ENCODE results near the gene CTTN. TPM values are rescaled to one million over a fixed set of nuclear protein-coding genes. Genes with fewer than 3 reads are reported as not detected.

CTTN gene
- total and polyA plus RNA-seq, 10 of the 15 experiments (the other 5 are each of a cell fraction or from before 2014, with no cell fraction given): 1.1 to 37.8 (median 11.8) TPM

- Histone ChIP-seq H3K79me2 (ENCODE audit: control insufficient read depth, insufficient read depth, low read length) (no peaks in the 10 kb centered on the region), H2AFZ (ENCODE audit: control insufficient read depth, low read depth, low read length) (no peak overlapping the region), H3K4me3 (no peak overlapping the region), H3K9ac (ENCODE audit: control insufficient read depth, insufficient read depth, low read length) (no peak overlapping the region), H3K4me1 (ENCODE audit: control insufficient read depth, insufficient read depth, low read length) (no peaks in the 10 kb centered on the region), H3K4me2 (ENCODE audit: control insufficient read depth, insufficient read depth) (no peak overlapping the region), H4K20me1 (ENCODE audit: control insufficient read depth, insufficient read depth) (no peaks in the 10 kb centered on the region), H3K36me3 (ENCODE audit: control insufficient read depth in 2 of 2, insufficient read depth in 2 of 2, low read length in 1 of 2) (no peaks in the 10 kb centered on the region), H3K27ac (ENCODE audit: control insufficient read depth, insufficient read depth) (no peak overlapping the region), H3K9me3 (replicated peaks; ENCODE audit: control insufficient read depth, insufficient read depth, low read length) (no peaks in the 10 kb centered on the region), H3K27me3 (replicated peaks in 1 of 2; ENCODE audit: control insufficient read depth in 2 of 2, insufficient read depth in 2 of 2, low read length in 1 of 2) (no peaks in the 10 kb centered on the region; a peak in 1 of 4 replicates)
- ChIA-PET POLR2A (no interaction called here), RAD21 (ENCODE audit: unreplicated experiment) (no interaction called here), CTCF (interaction anchor here (1.1 to 1.2 kb wide), 2 partner anchors 9 to 280 kb away, joined by 3 read pairs; no protein-coding TSS in a partner anchor), SMC1A (ENCODE audit: uncharacterized antibody, unreplicated experiment) (no interaction called here)
- intact Hi-C loops (cut with micrococcal nuclease; ENCODE audit: unreplicated experiment): no loop called here
- in situ Hi-C loops (cut with MboI): no loop called here
- no TSS peak for BruUV-seq (replicated peaks)
- WGBS (ENCODE audit: insufficient coverage, insufficient replicate concordance, low lambda C conversion rate, missing lambda C conversion rate): 49% methylated on average over 6 of the region's 6 CpGs
- ATAC-seq: no peak
- no peak for DNase-seq (ENCODE audit: low read depth, low spot score)
- no peak for FAIRE-seq
- no peak for TF ChIP-seq PBX3 (IDR thresholded peaks at IDR 0.05; ENCODE audit: insufficient replicate concordance, low read depth, low read length)
- TF ChIP-seq, protein P1, sequence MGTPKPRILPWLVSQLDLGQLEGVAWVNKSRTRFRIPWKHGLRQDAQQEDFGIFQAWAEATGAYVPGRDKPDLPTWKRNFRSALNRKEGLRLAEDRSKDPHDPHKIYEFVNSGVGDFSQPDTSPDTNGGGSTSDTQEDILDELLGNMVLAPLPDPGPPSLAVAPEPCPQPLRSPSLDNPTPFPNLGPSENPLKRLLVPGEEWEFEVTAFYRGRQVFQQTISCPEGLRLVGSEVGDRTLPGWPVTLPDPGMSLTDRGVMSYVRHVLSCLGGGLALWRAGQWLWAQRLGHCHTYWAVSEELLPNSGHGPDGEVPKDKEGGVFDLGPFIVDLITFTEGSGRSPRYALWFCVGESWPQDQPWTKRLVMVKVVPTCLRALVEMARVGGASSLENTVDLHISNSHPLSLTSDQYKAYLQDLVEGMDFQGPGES (IDR thresholded peaks at IDR 0.05): no peak
- no peak for TF ChIP-seq NR2C2 (IDR thresholded peaks at IDR 0.05; ENCODE audit: borderline replicate concordance, control insufficient read depth, insufficient read length, low read depth)
- TF ChIP-seq TCF7 (IDR thresholded peaks at IDR 0.05; ENCODE audit: borderline replicate concordance): no peak
- TF ChIP-seq, protein P2, sequence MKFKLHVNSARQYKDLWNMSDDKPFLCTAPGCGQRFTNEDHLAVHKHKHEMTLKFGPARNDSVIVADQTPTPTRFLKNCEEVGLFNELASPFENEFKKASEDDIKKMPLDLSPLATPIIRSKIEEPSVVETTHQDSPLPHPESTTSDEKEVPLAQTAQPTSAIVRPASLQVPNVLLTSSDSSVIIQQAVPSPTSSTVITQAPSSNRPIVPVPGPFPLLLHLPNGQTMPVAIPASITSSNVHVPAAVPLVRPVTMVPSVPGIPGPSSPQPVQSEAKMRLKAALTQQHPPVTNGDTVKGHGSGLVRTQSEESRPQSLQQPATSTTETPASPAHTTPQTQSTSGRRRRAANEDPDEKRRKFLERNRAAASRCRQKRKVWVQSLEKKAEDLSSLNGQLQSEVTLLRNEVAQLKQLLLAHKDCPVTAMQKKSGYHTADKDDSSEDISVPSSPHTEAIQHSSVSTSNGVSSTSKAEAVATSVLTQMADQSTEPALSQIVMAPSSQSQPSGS (IDR thresholded peaks at IDR 0.05; ENCODE audit: low read length): no peak
- TF ChIP-seq POU2F2 (IDR thresholded peaks at IDR 0.05; ENCODE audit: borderline replicate concordance, low read depth, low read length): no peak
- TF ChIP-seq SUZ12 (IDR thresholded peaks at IDR 0.05; ENCODE audit: unreplicated experiment): no peak
- no peak for TF ChIP-seq NKRF (conservative IDR thresholded peaks at IDR 0.05)
- TF ChIP-seq BACH1 (IDR thresholded peaks at IDR 0.05; ENCODE audit: borderline replicate concordance): no peak
- TF ChIP-seq CEBPB (IDR thresholded peaks at IDR 0.05; ENCODE audit: borderline replicate concordance in 1 of 2, low read depth in 2 of 2, low read length in 2 of 2): no peak
- TF ChIP-seq, protein P3, sequence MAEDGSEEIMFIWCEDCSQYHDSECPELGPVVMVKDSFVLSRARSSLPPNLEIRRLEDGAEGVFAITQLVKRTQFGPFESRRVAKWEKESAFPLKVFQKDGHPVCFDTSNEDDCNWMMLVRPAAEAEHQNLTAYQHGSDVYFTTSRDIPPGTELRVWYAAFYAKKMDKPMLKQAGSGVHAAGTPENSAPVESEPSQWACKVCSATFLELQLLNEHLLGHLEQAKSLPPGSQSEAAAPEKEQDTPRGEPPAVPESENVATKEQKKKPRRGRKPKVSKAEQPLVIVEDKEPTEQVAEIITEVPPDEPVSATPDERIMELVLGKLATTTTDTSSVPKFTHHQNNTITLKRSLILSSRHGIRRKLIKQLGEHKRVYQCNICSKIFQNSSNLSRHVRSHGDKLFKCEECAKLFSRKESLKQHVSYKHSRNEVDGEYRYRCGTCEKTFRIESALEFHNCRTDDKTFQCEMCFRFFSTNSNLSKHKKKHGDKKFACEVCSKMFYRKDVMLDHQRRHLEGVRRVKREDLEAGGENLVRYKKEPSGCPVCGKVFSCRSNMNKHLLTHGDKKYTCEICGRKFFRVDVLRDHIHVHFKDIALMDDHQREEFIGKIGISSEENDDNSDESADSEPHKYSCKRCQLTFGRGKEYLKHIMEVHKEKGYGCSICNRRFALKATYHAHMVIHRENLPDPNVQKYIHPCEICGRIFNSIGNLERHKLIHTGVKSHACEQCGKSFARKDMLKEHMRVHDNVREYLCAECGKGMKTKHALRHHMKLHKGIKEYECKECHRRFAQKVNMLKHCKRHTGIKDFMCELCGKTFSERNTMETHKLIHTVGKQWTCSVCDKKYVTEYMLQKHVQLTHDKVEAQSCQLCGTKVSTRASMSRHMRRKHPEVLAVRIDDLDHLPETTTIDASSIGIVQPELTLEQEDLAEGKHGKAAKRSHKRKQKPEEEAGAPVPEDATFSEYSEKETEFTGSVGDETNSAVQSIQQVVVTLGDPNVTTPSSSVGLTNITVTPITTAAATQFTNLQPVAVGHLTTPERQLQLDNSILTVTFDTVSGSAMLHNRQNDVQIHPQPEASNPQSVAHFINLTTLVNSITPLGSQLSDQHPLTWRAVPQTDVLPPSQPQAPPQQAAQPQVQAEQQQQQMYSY (CRISPR knock-in tag; IDR thresholded peaks at IDR 0.05): no peak
- TF ChIP-seq FOXM1 (IDR thresholded peaks at IDR 0.05; ENCODE audit: low read depth, low read length): no peak
- TF ChIP-seq WRNIP1 (IDR thresholded peaks at IDR 0.05; ENCODE audit: borderline replicate concordance, low read depth, low read length): no peak
- no peak for TF ChIP-seq SIX5 (IDR thresholded peaks at IDR 0.05; ENCODE audit: low read depth, low read length, severe bottlenecking)
- no peak for TF ChIP-seq JUNB (IDR thresholded peaks at IDR 0.05)
- no peak for TF ChIP-seq RB1 (IDR thresholded peaks at IDR 0.05; ENCODE audit: borderline replicate concordance)
Observed at GRCh38 chr11:70477176-70477575, 78.8 kb downstream of the CTTN start.
